COLO668 (cell line): ENCODE data around the gene KCP.
"Not testable (repeated sequence)": the region's sequence is repeated elsewhere in the genome, so short reads cannot be mapped to it uniquely, and the experiment has no call there.

Source experiments
- DNase-seq: peaks from one replicate; lab custom pipeline; 2025; ENCODE audit not compliant: unreplicated experiment; lab: John Stamatoyannopoulos, UW

KCP gene

DNA sequence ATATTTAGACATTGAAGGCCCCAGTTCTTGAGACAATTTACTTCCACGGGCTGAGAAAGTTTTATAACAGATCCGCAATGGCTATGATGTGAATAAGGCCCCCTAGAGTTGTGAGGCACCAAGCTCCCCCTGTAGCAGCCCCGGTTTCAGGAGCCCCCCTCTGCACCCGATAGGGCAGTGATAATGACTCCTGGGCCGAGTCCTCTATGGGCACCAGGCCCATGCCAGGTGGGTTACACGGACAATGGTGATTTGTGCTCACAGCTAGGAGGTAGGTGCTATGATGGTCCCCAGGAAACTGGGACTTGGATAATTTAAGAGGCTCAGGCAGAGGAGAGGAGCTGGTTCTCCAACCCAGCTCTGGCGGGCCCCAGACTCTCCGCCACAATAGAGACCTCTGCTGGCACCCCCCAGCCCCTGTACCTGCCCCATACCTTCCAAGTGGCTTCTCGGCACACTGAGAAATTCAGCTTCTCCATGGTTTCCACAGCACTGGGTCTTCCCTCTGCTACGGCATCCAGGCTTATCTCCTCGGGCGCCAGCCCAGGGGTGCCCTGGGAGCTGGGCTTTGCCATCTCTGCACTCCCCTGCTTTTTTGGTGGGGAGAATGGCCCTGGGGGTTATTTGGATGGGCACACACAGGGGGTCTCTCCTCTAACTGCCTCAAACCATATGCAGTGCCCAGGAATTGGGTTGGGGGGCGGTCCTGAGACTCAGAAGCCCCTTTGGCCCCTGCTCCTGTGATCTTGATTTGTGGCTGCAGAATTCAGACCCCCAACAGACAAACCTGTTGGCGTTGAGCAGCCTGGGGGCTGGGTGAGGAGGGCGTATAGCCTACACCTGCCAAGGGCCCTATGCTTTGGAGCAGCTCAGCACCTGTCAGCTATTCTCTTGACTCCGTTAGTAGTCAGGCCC is 12.2 kb upstream of the KCP start:
- no peak for DNase-seq

DNA sequence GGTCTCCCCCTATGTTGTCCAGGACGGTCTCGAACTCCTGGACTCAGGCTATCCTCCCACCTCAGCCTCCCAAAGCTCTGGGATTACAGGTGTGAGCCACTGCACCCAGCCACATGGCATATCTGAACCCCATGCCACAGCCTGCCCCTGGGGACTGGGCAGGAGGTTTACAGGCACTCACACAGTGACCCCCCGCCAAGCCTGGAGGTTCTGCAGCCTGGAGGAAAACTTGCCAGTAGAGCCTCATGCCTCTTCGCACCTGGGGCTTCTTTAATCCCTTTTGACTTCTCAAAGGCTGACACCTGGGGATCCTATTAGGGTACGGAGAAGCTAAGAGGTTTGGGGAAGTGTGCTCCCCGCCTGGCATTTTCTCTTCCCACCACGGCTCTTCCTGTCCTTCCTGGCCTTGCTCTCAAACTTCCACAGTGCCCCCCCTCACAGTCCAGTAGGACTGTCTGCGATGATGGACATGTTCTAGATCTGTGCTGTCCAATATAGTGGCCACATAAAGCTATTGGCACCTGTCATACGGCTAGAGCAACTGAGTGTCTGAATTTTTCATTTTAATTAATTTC is 11.4 kb upstream of the KCP start:
- no peak for DNase-seq

- no peak for DNase-seq
Measured at GRCh38 chr7:128920913-128921582, 10.5 kb upstream of the KCP start.

DNA sequence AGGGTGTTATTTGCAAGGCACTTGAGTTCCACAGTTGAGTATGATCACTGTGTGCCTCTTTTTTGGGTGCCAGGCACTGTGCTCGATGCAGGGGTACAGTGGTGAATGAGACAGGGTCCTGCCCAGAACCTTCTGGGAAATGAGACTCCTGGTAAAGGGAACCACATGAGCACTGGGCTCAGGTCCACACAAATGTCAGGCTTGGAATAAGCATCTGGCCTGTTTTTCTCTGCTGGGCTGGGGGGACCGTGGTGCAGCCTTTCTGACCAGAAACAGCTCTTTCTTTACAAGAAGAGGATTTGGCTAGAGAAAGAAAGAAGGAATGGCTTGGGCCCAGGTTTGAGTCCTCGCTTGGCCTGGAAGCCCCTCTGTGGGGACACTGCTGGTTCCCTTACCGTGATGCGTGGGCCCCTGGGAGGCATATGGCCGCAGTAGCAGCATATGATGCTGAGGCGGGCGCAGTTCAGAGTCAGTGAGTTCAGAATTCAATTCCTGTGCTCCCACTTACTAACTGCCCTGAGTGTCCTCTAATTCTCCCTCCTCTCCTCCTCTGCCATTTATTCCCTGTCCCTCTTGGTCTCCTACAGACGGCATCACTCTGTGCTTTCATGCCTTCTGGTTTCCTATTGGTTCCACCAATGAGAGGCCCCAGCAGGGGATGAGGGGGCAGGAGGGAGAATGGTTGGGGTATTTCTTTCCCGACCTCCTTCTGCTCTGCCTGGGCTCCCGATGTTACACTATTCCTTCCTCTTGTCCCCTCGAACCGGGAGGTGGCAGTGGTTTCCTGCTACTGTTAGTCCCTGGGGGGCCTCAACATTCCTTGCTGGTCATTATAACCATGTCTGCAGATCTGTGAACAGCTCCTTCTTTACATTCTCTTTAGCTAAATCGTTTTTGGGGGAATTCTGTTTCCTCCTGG is 9.6 kb upstream of the KCP start:
- no peak for DNase-seq

DNA sequence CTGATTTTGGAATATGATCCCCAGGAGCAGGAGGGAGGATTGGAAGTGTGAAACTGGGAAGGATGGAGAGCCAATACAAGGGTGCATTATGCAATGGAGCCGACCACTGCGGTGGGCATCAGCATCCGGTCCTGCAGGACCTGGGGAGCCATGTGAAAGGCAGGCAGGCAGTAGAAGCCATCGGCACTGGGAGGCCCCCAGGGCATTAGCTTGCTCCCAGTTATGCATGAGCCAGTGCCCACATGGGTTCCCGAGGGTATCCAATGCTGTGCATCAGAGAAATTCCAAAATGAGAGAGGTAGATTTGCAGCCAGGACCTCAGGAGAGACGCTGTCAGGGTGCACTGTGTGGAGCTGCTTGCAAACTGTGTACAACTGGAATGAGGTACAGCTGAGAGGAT is 8.7 kb upstream of the KCP start:
- DNase-seq, result no peak

DNA sequence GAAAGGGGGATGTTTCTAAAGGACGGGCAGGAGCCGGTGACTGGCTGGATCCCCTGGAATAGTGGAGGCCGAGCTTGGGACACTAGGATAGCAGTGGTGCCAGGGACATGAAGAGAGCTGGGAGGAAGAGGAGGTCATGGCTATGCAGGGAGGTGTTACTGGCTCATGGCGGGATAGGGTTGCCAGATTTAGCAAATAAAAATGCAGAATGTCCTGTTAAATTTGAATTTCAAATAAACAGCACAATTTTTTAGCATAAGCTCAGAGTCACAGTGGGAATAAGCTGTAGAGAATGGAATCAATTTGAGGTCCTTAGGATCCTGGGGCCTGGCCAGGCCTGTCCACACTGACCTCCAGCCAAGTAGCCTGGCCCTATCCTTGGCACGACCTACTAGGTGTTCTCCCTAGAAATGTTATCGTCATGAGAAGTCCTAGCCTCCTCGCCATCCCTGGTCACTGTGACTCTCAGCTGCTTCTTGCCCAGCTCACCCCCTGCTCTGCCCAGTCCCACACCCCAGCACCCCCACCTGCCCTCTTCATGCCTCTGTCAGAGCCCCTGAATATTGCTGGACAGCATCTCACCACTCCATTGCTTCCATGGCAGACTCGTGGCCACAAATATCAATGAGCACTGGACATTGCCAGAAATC is 7.6 kb upstream of the KCP start:
- DNase-seq, result no peak

DNA sequence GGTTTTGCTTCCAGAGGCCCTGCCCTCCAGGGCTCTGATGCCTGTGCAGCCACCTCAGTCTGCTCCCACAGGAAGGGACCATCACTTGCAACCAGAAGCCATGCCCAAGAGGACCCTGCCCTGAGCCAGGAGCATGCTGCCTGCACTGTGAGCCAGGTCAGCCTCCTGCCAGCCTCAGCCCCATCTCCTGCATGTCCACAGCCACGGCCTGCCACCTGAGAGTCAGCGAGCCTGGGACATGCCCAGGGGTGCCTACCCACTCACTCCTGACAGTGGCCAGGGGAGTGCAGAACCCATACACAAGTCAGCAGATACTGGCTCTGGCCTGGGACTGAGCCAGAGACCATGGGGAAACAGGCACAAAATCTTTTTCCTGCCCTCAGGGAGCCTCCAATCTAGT is 6.6 kb upstream of the KCP start:
- no peak for DNase-seq

- no peak for DNase-seq
Measured at GRCh38 chr7:128916643-128916915, 6.1 kb upstream of the KCP start.

GRCh38 chr7:128915841-128916642 is 5.5 kb upstream of the KCP start:
- no peak for DNase-seq

GRCh38 chr7:128915271-128915819 is 4.8 kb upstream of the KCP start:
- no peak for DNase-seq

DNA sequence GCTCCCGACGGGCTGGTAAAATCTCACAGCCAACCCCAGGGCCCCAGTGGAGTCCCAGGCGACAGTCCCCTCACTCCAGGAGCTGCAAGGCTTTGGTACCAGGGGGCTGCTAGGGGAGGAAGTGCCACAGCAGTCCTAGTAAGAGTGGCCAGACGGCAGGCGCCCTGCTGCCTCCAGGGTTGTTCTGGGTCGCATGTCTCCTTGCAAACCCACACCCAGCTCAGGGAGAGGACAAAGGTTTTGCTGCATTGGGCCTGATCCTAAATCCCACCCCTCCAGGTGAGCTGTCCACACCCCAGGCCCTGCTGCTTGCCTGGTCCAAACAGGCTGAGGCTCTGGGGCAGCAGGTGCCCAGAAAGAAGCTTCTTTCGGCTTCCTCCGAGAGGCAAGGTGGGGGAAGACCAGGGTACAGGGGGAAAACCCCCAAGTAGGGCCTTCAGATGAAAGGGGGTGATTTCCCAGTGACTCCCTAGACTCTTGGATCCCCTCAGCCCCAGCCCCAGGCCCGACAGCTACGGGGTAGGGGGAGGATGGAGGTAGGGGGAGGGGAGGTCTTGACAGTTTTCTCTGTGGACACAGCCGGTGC is 4.2 kb upstream of the KCP start:
- DNase-seq, result no peak

- DNase-seq, result no peak
Measured at GRCh38 chr7:128913870-128914565, 3.5 kb upstream of the KCP start.

GRCh38 chr7:128912709-128913495 is 2.4 kb upstream of the KCP start:
- not testable (repeated sequence) for DNase-seq

DNA sequence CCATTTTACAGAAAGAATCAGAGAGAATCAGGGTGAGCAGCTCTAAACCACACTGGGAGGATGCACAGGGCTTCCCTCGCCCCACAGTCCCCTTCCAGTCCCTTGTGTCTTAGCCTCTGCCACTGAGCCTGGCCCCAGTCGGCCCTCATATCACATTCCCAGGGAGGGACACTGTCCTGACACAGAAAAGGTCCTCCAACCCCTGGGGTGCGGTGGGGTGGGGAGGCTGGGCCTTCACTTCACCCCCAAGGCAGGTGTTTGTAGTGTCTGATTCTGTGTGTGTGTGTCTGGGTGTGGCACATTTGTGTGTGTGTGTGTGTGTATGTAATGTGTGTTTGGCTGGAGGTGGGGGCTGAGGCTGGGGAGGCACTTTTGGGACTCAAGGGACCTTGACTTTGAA is 1.8 kb upstream of the KCP start:
- no peak for DNase-seq

DNA sequence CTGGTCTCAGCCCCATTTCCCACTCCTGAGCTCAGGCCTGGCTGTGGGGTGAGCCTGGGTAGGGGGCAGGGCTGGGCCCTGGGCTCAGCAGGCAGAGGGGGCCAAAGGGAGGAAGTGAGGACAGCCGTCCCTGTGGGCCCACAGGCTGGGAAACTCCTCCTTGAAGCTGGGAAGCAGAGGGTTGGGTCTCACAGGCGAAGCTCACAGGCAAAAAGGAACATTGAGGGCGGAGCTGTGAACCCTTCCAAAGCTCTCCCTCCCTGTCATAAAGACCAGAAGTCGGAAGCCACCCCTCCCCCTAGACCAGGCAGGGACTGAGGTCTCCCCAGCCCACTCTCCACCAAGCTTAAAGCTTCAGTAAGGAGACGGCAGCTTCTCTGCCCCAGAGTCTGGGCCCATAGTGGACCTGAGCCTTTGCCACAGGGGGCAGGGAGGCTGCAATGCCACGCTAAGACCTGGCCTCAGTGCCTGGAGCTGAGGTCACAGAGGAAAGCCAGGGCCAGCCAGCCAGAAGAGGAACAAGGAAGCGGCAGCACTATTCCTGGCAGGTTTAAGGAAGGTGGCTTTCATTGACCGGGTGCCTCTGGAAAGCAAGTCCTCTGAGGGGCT is 1.0 kb upstream of the KCP start:
- DNase-seq, result no peak

DNA sequence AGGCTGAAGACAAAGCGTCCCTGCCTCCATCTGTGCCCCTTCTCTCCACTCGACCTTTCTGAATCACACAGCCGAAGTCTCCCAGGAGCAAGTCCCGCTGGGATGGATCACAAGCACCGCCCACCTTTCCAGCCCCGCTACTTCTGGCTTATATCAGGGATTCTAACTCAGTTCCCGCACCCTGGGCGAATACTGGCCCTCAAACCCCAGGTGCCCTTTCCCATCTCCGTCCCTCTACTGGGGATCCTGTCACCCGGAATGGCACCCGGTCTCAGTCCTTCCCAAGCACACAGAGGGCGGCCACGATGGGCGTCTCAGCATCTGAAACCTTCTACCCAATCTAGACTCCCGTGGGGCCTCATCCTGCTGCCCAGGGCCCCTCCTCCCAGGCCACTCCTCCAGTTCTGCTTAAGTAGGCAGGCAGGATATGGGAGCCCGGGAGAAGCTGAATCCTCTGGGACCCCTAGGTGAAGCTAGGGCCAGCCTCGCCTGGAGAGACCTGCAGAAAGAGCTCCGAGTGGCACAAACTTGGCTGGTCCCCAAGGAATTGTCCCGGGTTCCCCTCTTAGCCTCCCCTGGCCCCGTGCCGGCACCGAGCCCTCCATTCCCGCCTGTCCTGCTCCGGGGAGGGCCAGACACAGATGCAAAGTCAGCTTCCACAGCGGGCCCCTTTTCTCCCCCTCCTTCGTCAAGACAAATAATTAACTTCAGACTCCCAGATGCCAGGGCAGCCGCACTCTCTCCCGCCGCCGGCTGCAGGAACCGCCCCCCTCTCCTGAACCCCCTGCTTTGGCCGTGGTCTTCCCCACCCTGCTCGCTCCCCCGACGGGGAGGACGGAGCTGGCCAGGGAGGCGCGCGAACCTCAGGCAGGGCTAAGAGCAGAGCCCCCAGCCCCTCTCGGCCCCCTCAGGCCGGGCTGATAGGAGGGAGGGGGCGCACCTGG is 612 bp downstream of the KCP start:
- no peak for DNase-seq
